Tibial nerve (tissue), 4 donors: Measurements from ENCODE around the gene RGS4.

ENCODE experiments used
- CTCF ChIP-seq, 5 experiments: fragments of 200-600 bp in 3 of 5; fragments of 450-650 bp in 2 of 5; sonication (generic) in 3 of 5; IDR thresholded peaks; one replicate each; pipeline ENCODE4 v1.5.1; 2016 to 2019; ENCODE audit warnings: antibody characterized with exemption in 5 of 5, mild to moderate bottlenecking in 3 of 5, moderate library complexity in 2 of 5
- EP300 ChIP-seq, 2 donors: sonication (generic); formaldehyde crosslinking; IDR thresholded peaks; one replicate each; pipeline ENCODE4 v1.6.1; 2017; ENCODE audit warnings: antibody characterized with exemption in 2 of 2, mild to moderate bottlenecking in 1 of 2
- POLR2A ChIP-seq, 2 donors: fragments of 450-650 bp; IDR thresholded peaks; one replicate each; pipeline ENCODE4 v1.6.1; 2017; ENCODE audit warnings: antibody characterized with exemption in 2 of 2, mild to moderate bottlenecking in 2 of 2, moderate library complexity in 2 of 2

GRCh38 chr1:163124812-163125211 is 55.7 kb downstream of the RGS4 start:
- TF ChIP-seq CTCF (IDR thresholded peaks at IDR 0.05) (no peak), EP300 (IDR thresholded peaks at IDR 0.05) (no peak), POLR2A (IDR thresholded peaks at IDR 0.05) (no peak)
